Measurements from ENCODE around the gene MLH3. TPM values are rescaled to one million over a fixed set of nuclear protein-coding genes. Genes with fewer than 3 reads are reported as not detected.
A peak's percentile ranks its signal among the peaks of the same experiment; 100 is the strongest.

Gene MLH3
- total RNA-seq, 3 donors from 2014 or later = 31.8 to 53.1 (median 42.9) TPM

GRCh38 chr14:75018694-75019093 is 32.6 kb downstream of the MLH3 start:
- intact Hi-C loops (cut with DNase I; ENCODE audit: low total_unique reads) = no loop called here
- no peaks in the 10 kb centered on the region for H3K36me3 ChIP-seq
- no peak for DNase-seq (ENCODE audit: low spot score in 2 of 2)
- no peak overlapping the region for H3K4me3 ChIP-seq
- H3K4me1 ChIP-seq = no peaks in the 10 kb centered on the region
- H3K27me3 ChIP-seq = no peaks in the 10 kb centered on the region
- no peaks in the 10 kb centered on the region for H3K9me3 ChIP-seq
- TF ChIP-seq, protein P1, sequence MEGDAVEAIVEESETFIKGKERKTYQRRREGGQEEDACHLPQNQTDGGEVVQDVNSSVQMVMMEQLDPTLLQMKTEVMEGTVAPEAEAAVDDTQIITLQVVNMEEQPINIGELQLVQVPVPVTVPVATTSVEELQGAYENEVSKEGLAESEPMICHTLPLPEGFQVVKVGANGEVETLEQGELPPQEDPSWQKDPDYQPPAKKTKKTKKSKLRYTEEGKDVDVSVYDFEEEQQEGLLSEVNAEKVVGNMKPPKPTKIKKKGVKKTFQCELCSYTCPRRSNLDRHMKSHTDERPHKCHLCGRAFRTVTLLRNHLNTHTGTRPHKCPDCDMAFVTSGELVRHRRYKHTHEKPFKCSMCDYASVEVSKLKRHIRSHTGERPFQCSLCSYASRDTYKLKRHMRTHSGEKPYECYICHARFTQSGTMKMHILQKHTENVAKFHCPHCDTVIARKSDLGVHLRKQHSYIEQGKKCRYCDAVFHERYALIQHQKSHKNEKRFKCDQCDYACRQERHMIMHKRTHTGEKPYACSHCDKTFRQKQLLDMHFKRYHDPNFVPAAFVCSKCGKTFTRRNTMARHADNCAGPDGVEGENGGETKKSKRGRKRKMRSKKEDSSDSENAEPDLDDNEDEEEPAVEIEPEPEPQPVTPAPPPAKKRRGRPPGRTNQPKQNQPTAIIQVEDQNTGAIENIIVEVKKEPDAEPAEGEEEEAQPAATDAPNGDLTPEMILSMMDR (IDR thresholded peaks at IDR 0.05) = no peak
- TF ChIP-seq POLR2AphosphoS5 (IDR thresholded peaks at IDR 0.05) (no peak), POLR2A (IDR thresholded peaks at IDR 0.05) (no peak)
- H3K27ac ChIP-seq = no peak overlapping the region

DNA sequence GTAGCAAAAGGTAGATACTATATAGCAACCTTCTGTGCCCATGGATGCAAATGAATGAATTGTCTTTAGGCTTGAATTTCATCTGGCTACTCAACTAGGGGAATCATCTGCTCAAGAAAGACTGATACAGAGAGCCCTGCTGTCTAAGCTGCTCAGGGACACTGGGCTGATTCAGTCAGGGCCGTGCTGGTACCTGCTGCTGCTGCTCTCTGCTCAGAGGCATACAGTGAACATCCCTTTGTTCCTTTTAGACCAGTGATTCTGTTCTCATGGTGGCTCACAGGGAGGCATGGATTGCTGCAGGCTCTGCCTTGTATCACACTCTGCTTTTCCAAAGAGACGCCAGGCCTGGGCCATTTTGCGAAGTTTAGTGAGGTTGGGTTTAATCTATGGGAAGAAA is 34.5 kb downstream of the MLH3 start:
- intact Hi-C loops (cut with DNase I; ENCODE audit: low total_unique reads) = no loop called here
- no peaks in the 10 kb centered on the region for H3K36me3 ChIP-seq

DNA sequence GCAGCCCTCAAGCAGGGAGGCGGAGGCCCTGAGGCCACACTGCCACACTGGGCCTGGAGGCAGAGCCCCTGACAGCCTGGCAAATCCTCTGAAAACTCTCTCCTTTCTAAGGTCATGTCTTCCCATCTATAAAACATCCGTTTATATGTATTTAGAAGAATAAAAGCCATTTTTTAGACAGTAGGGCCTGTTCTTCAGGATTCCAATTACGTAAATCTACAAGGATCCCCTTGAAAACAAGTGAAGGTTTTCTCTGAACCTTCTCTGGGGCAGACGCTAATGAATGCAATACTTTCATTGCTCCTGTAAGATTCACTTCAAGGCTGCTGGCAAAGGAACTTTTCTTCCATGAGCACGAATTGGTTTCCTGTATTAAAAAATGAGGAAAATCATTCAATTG is 35.8 kb downstream of the MLH3 start:
- DNase-seq (ENCODE audit: low spot score in 2 of 2) = no peak
- H3K9me3 ChIP-seq = no peaks in the 10 kb centered on the region
- no peaks in the 10 kb centered on the region for H3K36me3 ChIP-seq
- H3K27me3 ChIP-seq = no peaks in the 10 kb centered on the region
- intact Hi-C loops (cut with DNase I; ENCODE audit: low total_unique reads) = no loop called here
- TF ChIP-seq POLR2AphosphoS5 (IDR thresholded peaks at IDR 0.05) (no peak), POLR2A (IDR thresholded peaks at IDR 0.05) (no peak)
- TF ChIP-seq, protein P1 (IDR thresholded peaks at IDR 0.05) = no peak
- H3K27ac ChIP-seq = no peak overlapping the region
- H3K4me3 ChIP-seq = no peak overlapping the region
- H3K4me1 ChIP-seq = no peaks in the 10 kb centered on the region

More for the DNA sequence above, 34.5 kb downstream of the MLH3 start:
- no peaks in the 10 kb centered on the region for H3K27me3 ChIP-seq
- no peaks in the 10 kb centered on the region for H3K4me1 ChIP-seq
- no peaks in the 10 kb centered on the region for H3K9me3 ChIP-seq
- no peak overlapping the region for H3K4me3 ChIP-seq
- TF ChIP-seq, protein P1 (IDR thresholded peaks at IDR 0.05) = no peak
- TF ChIP-seq POLR2AphosphoS5 (IDR thresholded peaks at IDR 0.05) = no peak
- no peak for TF ChIP-seq POLR2A (IDR thresholded peaks at IDR 0.05)
- no peak for DNase-seq (ENCODE audit: low spot score in 2 of 2)
- H3K27ac ChIP-seq = no peak overlapping the region

DNA sequence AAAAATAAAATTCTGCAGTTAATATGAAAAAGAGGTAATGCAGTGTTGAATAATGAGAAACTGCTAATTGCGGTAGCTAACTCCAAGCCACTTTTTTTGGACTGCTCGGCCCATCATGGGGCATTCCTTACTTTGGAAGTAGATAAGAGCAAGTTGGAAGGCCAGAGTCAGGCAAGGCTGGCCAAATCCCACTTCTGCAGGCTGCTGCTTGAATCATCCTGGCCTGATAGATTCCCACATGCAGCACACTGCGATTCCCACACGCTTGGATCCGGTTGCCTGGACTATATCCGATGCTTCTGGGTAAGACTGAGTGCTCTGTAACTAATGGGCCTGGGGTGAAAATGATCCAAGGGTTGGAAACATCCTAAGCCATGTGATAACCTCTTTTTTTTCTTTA is 38.0 kb downstream of the MLH3 start:
- H3K36me3 ChIP-seq = no peaks in the 10 kb centered on the region

GRCh38 chr14:75011356-75011994 is 39.8 kb downstream of the MLH3 start:
- peak overlapping the region; percentile 55 to 79 for H3K27ac ChIP-seq
- no peak for DNase-seq (ENCODE audit: low spot score in 2 of 2)
- intact Hi-C loops (cut with DNase I; ENCODE audit: low total_unique reads) = no loop called here
- H3K4me3 ChIP-seq = no peak overlapping the region
- no peaks in the 10 kb centered on the region for H3K4me1 ChIP-seq
- no peaks in the 10 kb centered on the region for H3K27me3 ChIP-seq
- no peaks in the 10 kb centered on the region for H3K36me3 ChIP-seq
- no peaks in the 10 kb centered on the region for H3K9me3 ChIP-seq
- TF ChIP-seq, protein P1 (IDR thresholded peaks at IDR 0.05) = no peak
- TF ChIP-seq POLR2AphosphoS5 (IDR thresholded peaks at IDR 0.05) (no peak), POLR2A (IDR thresholded peaks at IDR 0.05) (no peak)

More for the DNA sequence above, 38.0 kb downstream of the MLH3 start:
- Histone ChIP-seq H3K4me3 (no peak overlapping the region), H3K27ac (peak overlapping the region in 1 of 2 donors; percentile 54), H3K4me1 (no peaks in the 10 kb centered on the region), H3K27me3 (no peaks in the 10 kb centered on the region), H3K9me3 (no peaks in the 10 kb centered on the region)
- no peak for TF ChIP-seq POLR2AphosphoS5 (IDR thresholded peaks at IDR 0.05)
- TF ChIP-seq, protein P1 (IDR thresholded peaks at IDR 0.05) = no peak
- no peak for DNase-seq (ENCODE audit: low spot score in 2 of 2)
- intact Hi-C loops (cut with DNase I; ENCODE audit: low total_unique reads) = no loop called here
